Limb (tissue), 2 donors: Measurements from ENCODE around the gene DOCK8.

Source experiments
- DNase-seq, 2 donors: peaks; one replicate each; pipeline ENCODE4 v3.0.0-alpha.2; 2016; ENCODE audit errors: extremely low spot score in 2 of 2

DOCK8 gene

DNA sequence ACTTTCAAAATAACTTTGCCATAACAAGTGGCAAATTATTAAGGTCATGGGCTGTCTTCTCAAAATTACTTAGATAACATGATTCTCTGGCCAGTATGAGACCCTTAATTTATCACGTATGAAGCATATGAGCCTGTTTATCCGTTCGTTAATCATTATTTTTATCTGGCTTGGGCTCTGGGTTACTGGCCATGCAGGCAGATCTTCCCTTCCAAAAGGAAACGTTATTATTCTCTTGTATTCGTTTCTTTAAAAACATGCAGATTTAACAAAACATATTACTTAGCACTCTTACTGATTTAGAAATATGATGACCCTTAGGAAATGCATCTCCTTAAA is 148.6 kb downstream of the DOCK8 start:
- DNase-seq = no peak

DNA sequence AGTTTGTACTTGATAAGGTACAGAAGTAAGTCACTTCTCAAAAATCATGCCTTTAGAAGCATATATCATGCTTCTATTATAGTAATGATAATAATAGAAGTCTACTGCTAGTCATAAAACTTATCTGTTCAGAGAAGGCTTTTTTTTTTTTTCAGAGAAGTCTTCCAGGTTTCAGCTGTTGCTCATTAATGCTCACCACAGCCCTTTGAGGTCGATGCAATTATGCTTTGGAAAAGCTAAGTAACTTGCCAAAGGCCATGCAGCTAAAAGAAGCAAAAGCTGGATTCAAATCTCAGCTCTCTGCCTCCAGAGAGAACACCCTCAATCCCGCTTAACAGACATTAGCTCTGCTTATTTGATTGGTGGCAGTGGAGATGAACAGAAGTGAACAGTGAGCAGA is 150.8 kb downstream of the DOCK8 start:
- no peak for DNase-seq

DNA sequence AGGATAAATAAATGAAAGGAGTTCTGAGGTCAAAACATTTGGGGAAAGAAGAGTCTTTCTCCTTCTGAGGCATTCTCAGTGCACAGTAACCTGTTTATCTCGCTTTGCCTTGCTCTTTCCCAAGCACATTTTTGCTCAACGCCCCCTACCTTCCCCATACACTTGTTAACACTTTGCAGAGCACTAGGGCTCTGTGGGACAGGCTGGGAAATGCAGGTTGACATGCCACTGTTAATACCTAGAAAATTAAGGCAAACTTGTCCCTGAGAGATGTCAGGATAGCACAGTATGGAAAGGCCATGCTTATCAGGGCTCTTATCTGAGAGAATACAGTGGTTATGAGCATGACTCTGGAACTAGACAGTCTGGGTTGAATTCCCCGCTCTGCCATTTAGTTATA is 152.0 kb downstream of the DOCK8 start:
- DNase-seq = no peak

GRCh38 chr9:370086-370485 is 155.4 kb downstream of the DOCK8 start:
- DNase-seq = no peak

- DNase-seq = no peak
Measured at GRCh38 chr9:371349-371748, 156.7 kb downstream of the DOCK8 start.

- peak in 1 of 2 donors; percentile 24 for DNase-seq
Measured at GRCh38 chr9:372128-372527, 157.5 kb downstream of the DOCK8 start.

DNA sequence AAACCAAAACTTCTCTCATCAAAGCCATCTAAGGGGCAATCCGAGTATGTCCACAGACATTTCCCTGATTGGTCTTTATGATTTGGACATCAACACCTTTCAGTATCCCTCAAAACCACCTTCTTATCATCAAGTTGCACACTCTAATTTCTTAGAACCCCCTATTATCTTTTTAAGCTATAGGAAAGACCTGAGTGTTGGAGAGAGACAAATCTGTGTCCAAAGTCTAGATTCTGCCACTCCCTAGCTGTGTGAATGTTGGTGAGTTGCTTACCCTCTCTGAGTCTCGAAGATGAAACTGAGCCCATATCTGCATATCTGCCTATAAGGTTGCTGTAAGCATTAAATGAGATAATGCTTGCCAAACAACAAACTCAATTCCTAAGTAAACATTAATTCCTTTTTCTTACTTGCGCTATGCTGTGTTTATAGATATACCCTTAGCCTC is 159.1 kb downstream of the DOCK8 start:
- no peak for DNase-seq

DNA sequence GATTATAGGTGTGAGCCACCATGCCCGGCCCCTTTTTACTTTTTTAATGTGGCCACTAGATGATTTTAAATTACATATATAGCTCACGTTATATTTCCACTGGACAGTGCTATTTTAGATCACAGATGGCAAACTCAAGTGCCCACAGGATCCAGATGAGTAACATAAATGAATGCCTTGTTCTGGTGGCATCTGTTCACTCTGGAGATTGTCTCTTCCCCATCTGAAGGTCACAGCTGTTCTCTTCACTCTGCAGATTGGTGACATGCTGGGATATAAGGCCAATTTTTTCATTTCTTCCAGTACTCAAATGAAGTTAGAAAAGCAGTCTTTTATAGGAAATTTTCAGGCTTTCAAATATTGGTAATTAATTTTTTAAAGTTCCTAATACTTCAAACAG is 160.1 kb downstream of the DOCK8 start:
- DNase-seq = peak in 1 of 2 donors; percentile 62

GRCh38 chr9:376115-376514 is 161.4 kb downstream of the DOCK8 start:
- no peak for DNase-seq

DNA sequence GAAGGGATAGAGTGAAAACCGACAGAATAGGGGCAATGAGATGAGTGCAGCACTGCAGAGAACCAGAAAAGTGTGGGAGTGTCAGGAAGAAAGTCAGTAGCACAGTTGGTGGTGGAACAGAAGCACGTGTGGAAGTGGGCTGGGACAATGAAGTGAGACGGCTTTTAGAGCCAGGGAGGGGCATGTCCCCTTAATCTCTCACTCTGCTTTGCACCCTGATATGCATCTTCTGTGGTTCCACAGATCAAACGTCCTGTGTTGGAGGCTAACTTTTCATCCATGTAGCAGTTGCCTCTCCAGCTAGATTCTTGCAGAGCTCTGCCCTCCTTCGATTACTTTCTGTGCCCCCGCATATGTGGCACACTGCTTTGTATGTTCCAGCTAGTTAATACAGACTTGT is 163.6 kb downstream of the DOCK8 start:
- DNase-seq = no peak

GRCh38 chr9:382383-382782 is 167.7 kb downstream of the DOCK8 start:
- no peak for DNase-seq

- peak; percentile 68 to 76 for DNase-seq
Measured at GRCh38 chr9:385818-386398, 171.2 kb downstream of the DOCK8 start.

DNA sequence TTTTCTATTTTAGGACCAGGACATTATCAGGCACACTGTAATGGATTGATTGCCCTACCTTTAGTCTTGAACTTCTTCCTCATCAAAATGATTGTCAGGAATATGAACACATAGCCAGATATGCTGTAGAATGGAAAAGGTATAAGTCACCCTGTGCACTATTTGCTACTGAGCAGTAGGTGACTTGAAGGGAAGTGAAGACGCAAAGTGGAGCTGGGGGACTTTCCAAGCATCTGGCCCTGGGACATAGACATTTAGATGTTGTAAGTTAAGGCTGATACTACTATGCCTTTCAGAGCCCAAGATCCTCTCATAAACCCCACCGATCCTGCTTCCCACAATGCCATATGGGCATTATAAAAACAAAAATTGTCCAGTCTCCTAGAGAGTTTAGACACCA is 174.5 kb downstream of the DOCK8 start:
- DNase-seq = no peak

- DNase-seq = no peak
Measured at GRCh38 chr9:389758-390157, 175.1 kb downstream of the DOCK8 start.

- DNase-seq = no peak
Measured at GRCh38 chr9:392077-392804, 177.6 kb downstream of the DOCK8 start.

DNA sequence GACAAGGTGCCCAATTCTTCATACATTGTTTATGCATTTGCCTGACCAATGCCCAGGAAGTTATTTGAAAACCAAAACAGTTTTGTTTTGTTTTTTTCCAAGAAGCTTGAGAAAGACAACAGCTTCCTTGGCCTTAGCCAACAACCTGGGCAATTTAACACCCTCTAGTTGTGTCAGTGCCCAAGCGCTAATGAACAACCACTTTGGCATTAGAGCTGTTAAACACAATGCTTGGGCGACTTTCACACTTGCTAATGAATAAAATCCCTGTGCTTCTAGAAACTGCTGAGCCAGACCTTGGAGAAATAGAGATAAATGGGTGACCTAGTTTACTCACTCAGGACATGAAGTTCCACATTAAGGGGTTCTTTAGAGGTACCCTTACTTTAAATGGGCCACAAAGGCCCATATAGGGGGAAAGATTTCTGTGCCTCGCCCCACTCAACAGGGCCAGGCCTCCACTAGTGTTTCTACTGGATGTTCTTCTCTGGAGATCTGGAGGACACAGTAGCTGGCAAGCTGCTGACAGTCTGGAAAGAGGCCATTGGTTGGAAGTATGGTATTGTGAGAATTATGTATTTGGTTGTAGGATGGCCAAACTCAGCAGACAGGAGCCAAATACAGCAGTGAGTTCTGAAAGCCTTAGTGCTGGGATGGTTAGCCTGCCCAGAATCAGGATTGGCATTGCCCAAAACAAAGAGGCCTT is 179.8 kb downstream of the DOCK8 start:
- no peak for DNase-seq

DNA sequence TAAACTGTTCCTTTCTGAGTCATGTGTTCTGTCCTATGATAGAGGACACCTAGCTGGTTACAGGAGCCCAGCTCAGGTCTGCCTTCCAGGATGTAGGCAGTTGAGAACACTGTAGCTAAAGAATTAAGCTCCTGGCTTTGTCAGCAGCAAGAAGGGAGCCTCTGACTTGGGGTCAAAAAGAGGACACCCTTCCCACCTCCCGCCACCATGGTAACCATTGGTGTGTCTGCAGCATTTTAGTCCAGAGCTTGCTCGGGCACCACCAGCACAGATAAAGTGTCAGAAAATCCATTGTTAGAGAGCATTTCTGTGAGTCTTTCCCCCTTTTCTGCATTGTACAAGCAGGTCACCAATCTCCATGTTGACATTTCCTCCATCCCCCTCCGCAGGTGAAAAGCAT is 181.7 kb downstream of the DOCK8 start:
- no peak for DNase-seq

- DNase-seq = no peak
Measured at GRCh38 chr9:398085-398484, 183.4 kb downstream of the DOCK8 start.

DNA sequence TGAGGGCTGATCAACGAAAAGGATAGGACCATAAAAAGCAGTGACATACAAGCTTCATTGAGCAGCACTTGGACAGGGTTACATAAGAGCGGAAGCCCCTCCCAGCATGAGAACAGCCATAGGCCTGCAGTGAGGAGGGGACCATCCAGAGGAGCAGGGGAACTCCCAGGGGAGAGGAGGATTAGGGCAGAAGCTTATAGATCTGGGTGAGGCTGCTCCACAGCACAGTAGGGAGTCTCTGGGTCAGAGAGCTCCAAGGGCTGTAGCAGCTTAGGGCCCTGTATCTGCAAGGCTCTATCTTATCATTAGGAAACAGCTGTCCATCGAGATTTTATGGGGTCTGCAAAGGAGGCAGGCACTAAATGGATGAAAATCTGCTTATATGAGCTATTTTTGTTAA is 186.6 kb downstream of the DOCK8 start:
- no peak for DNase-seq

GRCh38 chr9:404234-404633 is 189.6 kb downstream of the DOCK8 start:
- DNase-seq = no peak

- no peak for DNase-seq
Measured at GRCh38 chr9:405341-405740, 190.7 kb downstream of the DOCK8 start.

- DNase-seq = no peak
Measured at GRCh38 chr9:406886-407654, 192.4 kb downstream of the DOCK8 start.
